HG03354 (cell line): ENCODE measurements around the gene IL10RB.
"Not testable (repeated sequence)": the region's sequence is repeated elsewhere in the genome, so short reads cannot be mapped to it uniquely, and the experiment has no call there.

ENCODE experiments used
- ATAC-seq: cut with Tn5 transposase; IDR thresholded peaks from one replicate; pipeline ENCODE4 v1.9.1; 2021; ENCODE audit warnings: mild to moderate bottlenecking; ENCODE audit not compliant: unreplicated experiment, poor library complexity, severe bottlenecking

The IL10RB gene

DNA sequence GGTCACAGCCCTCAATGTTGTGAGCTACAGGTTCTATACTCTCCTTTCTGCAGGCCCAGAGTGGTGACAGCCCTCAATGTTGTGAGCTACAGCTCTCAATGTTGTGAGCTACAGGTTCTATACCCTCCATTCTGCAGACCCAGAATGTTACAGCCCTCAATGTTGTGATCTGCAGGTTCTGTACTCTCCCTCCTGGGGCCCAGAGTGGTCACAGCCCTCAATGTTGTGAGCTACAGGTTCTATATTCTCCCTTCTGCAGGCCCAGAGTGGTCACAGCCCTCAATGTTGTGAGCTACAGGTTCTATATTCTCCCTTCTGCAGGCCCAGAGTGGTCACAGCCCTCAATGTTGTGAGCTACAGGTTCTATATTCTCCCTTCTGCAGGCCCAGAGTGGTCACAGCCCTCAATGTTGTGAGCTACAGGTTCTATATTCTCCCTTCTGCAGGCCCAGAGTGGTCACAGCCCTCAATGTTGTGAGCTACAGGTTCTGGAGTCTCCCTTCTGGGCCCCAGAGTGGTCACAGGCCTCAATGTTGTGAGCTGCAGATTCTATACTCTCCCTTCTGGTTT lies 26.5 kb upstream of the IL10RB start:
- ATAC-seq, result not testable (repeated sequence)

DNA sequence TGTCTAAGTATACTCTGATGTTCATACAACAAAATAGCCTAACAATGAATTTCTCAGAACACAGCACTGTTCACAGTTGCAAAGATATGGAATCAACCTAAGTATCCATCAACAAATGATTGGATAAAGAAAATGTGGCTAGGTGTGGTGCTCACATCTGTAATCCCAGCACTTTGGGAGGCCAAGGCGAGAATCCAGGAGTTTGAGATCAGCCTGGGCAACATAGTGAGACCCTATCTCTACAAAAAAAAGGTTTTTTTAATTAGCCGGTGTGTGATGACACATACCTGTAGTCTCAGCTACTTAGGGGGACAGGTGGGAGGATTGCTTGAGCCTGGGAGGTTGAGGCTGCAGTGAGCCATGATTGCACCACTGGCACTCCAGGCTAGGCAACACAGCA lies 25.8 kb upstream of the IL10RB start:
- ATAC-seq, result no peak

DNA sequence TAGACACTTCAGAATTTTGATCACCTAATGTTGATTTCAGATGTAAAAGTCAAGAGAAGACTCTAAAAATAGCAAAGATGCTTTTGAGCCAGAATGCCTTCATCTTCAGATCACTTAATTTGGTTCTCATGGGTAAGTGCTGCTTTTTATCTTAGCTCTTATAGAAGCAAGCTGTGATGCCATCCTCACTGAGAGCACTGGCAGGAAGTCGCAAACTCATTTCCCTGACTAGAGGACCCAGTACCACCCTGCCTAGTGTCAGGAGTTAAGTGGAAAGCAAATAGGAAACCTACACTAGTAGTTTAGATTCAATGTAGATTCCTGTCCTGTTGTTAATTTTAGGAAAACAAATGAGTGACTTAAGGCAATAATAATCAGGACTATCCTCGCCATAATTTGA lies 24.3 kb upstream of the IL10RB start:
- no peak for ATAC-seq

DNA sequence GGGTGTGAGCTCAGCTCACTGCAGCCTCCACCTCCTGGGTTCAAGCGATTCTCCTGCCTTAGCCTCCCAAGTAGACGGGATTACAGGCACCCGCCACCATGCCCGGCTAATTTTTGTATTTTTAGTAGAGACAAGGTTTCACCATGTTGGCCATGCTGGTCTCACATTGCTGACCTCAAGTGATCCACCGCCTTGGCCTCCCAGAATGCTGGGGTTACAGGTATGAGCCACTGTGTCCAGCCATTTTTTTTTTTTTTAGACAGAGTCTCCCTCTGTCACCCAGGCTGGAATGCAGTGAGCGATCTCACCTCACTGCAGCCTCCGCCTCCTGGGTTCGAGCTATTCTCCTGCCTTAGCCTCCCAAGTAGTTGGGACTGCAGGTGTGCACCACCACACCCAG lies 23.3 kb upstream of the IL10RB start:
- ATAC-seq, result not testable (repeated sequence)

DNA sequence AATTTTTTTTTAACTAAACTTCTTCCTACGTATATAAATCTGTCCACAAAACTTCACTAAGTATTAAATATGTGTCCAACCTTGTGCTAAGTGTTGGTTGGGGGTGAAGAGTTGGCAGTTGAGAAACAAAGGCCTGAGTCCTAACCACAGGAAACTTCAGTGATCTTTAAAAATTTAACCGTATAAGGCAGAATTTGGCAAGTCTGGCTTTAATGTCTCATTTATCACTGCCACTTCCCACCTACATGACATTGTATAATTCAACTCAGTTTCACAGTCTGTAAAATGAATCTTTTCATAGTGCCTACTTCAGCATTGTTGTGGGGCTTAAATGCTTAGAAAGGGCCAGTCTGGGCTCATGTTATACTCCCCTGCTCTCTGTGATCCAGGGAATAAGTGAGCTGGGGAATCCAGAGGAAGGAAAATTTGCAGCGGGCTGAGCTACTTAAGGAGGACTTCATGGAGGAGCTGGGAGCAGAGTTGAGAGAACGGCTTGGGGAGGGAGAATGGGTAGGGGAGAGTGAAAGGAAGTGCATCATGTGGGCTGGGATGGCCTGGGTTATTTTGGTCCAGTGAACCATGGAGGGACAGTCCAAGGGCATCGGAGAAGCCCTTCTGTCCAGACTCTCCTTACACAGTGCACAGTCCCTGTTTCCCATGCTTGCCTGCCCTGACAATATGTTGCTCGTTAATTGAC lies 21.9 kb upstream of the IL10RB start:
- no peak for ATAC-seq

DNA sequence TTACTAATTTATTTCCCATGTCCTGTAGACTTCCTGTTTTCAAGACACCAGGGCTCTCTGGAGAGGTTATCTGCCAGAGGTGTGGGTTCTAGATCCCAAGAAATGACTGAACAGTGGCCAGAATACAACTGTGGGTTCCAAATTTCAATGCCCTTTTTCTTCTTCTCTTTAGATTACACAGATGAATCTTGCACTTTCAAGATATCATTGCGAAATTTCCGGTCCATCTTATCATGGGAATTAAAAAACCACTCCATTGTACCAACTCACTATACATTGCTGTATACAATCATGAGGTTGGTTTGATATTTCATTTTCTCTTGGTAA lies 21.4 kb upstream of the IL10RB start:
- no peak for ATAC-seq

DNA sequence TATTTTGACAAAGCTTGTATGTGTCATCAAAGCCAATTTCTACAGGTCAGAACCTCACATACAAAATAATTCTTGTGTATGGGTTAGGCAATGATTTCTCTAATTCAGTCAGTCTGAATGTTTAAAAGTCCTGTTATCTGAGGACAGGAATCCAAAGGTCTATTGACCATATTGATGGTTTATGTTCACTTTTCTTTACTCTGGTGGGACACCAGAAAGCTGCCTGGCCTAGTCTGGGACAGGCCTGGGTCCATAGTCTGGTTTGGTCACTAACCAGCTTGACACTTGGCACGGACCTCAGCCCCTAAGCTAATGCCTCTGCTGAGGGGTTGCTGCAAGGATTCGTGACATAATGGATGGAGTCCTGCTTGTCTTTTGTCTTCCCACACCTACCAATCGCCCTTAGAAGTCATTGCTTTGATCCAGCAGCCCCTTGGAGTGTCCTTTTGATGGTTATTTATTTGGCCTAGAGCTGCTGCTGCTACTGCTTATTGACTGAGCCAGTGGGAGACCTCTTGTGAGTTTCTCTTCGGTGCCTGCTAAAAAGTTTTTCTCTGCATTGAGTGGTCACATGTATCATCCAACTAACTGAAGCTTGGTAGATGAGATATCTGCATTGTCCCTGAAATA lies 20.8 kb upstream of the IL10RB start:
- no peak for ATAC-seq

DNA sequence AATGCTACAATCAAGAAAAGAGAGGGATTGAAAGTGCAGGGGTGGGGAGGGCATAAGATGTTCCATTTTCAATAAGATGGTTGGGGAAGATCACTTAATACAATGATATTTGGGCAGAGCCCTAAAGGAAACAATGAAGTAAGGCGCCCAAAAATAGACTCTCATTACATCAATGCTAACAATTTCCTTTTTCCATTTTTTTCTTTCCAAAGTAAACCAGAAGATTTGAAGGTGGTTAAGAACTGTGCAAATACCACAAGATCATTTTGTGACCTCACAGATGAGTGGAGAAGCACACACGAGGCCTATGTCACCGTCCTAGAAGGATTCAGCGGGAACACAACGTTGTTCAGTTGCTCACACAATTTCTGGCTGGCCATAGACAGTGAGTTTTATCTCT lies 19.7 kb upstream of the IL10RB start:
- ATAC-seq, result no peak

DNA sequence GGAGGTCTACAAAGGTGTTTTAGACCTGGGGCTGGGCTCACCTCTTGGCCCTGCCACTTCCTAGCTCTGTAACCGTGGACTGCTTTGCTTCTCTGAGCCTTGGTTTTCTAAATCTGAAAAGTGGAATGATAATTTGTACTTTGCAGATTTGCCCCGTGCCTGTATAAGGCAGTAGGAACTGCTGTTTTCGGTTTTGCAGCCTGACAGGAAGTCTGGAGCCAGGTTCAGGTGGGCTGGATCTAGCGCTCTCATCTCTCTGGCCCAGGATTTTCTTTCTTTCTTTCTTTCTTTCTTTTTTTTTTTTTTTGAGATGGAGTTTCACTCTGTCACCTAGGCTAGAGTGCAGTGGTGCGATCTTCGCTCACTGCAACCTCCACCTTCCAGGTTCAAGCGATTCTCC lies 19.2 kb upstream of the IL10RB start:
- ATAC-seq, result no peak

DNA sequence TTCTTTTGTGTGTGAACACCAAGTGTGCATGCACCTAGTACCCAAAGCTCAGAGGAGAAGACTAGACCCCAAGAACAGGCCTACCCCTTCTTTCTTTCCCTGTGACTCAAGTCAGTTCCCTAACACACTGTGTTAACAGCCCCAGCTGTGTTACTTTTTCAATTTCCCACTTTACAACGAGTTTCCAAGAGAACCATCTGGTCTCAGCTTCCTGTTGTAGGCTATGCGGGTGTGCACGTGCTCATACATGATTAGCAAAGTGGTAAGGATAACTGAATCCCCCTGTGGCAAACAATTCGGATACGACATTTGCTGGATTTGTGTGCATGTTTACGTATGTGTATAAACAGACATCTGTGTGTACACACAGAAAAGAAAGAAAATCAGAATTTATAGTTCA lies 18.6 kb upstream of the IL10RB start:
- ATAC-seq, result no peak

DNA sequence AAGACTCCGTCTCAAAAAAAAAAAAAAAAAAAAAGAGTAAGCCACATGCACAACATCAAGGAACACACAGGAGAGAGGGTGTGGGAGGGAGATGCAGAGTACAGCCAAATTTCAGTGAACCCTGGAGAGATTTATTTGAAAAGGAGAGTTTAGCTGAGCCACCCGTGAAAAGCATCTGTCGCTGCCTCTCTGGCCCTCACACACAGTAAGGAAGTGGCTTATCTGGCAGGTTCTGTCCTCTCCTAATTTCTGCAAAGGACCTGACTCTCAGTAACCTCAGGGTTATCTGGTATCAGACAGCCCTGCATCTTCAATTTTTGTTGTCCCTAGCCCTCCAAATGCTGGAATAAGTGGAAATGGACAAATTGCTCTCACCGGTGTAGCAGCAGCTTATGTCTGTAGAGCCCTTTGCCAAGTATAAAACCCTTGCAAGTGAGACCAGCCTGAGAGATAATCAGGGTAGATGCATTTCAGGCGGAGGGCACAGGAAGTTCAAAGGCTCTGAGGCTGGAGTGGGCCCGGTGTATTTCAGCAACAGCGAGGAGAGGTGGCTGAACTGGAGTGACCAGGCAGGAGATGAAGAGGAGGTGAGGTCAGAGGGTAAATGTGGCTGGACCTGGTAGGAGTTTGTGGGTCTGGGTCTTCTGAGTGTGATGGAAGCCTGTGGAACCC lies 16.7 kb upstream of the IL10RB start:
- ATAC-seq, result no peak

DNA sequence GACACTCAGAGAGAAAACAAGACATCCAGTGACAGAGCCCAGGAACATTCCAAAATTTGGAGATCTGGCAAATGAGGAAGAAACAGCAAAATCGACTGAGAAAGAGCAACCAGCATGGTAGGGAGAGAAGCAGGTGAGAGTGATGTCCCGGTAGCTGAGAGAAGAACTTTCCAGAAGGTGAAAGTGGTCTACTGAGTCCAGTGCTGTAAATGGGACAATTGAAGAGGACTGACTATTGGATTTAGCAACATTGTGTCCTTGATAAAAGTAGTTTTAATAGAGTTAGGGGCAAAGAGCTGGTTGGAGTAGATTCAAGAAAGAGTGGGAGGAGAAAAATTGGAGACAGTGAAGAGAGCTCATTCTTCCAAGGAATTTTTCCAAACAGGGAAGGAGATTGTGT lies 15.0 kb upstream of the IL10RB start:
- no peak for ATAC-seq

DNA sequence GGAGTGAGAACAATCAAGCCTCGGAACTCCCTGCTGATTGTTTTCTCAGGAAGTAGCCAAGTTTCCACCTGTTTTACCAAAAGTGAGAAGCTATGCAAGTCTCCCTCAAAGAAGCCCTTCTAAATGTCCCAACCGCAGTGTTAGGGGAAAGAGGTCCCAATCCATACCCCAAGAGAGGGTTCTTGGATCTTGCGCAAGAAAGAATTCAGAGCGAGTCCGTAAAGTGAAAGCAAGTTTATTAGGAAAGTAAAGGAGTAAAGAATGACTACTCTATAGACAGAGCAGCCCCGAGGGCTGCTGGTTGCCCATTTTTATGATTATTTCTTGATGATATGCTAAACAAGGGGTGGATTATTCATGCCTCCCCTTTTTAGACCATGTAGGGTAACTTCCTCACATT lies 12.8 kb upstream of the IL10RB start:
- not testable (repeated sequence) for ATAC-seq

DNA sequence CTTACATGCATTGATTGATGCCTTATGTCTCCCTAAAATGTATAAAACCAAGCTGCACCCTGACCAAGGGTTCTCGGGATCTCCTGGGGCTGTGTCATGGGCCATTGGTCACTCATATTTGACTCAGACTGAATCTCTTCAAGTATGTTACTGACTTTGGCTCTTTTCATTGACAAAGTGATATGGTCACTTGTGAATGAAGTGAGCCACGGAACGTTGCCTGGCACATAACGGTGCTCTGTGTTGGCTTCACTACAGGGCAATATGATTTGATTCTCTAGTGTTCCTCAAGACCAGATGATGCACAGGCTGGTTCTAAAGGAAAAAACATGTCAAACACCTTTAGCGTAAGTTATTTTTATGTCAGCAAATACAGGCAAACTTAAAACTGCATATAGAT lies 11.4 kb upstream of the IL10RB start:
- ATAC-seq, result no peak

DNA sequence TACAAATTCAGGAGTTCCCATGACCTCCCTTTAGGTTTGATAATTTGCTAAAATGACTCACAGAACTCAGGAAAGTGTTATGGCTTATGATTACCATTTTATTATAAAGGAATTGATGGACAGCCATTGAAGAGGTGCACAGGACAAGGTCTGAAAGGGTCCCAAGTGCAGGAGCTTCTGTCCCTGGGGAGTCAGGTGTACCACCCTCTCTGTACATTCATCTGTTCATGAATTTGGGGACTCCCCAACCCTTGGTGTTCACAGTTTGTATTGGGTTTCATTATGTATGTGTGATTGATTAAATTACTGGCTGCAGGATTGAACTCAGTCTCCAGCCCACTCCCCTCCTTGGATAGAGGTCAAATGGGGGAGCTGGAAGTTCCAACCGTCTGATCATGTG lies 10.8 kb upstream of the IL10RB start:
- ATAC-seq, result no peak

DNA sequence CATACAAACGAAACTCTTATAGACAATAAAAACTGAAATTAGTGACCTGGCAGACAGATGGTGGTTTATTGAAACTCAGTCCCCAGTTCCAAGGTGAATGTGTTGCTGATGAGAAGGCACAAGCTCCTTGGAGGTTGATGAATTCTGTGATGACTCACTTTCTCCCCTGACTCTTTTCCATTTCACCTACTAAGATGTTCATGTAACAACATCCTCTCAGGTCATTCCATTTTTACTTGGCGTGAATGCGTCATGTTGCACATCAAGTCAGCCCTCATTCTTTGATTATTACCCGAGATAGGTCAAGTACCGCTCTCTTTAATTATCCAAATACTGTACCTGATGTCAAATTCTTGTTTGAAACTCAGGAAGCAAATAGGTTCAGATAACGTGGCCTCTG lies 10.1 kb upstream of the IL10RB start:
- no peak for ATAC-seq

DNA sequence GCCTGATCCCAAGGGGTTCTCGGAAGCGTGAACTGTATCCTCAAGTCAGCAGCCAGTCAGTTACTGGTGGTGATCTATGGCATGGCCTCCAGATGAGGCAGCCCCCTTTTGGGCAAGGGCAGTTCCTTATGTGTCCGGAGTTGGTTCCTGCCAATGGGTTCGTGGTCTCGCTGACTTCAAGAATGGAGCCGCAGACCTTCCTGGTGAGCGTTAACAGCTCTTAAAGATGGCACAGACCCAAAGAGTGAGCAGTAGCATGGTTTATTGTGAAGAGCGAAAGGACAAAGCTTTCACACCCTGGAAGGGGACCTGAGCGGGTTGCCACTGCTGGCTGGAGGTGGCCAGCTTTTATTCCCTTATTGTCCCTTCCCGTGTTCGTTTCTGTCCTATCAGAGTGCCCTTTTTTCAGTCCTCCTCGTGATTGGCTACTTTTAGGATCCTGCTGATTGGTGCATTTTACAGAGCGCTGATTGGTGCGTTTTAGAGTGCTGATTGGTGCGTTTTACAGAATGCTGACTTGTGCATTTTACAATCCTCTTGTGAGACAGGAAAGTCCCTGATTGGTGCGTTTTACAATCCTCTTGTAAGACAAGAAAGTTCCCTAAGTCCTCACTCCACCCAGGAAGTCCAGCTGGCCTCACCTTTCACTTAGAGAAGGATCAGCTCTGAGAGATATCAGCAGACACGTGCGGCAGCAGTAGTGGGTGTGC lies 8.9 kb upstream of the IL10RB start:
- no peak for ATAC-seq

DNA sequence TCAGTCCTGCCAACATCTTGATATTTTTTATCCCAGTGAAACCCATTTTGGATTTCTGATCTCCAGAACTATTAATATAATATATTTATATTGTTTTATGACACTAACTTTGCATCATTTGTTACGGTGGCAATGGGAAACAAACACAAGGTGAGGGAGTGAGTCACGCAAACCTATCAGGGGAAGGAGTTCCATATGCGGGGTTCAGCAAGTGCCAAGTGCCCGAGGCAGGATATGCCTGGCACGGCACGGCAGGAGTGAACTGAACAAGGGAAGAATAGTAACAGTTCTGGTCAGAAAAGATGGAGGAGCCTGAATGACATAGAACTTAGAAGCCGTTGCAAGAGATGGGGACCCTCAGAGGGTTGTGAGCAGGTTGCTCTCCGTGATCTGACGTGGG lies 7.7 kb upstream of the IL10RB start:
- no peak for ATAC-seq

DNA sequence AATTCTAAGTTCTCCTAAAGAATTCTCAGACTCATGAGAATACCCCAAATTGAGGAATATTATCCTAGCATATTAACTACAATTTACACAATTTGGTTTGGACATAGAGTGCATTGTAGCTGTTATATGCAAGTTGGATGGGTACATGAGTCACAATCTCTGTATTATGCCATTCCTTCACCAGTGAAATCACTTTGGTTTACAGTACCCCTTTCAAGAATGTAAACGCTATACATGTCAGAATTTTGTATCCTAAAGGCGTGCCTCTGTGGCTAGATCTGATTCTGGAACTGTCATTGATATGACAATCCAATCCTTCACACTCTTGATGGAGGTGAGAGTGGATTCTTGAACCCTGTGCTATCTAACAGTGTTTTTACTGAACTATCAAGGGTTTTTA lies 6.7 kb upstream of the IL10RB start:
- no peak for ATAC-seq

DNA sequence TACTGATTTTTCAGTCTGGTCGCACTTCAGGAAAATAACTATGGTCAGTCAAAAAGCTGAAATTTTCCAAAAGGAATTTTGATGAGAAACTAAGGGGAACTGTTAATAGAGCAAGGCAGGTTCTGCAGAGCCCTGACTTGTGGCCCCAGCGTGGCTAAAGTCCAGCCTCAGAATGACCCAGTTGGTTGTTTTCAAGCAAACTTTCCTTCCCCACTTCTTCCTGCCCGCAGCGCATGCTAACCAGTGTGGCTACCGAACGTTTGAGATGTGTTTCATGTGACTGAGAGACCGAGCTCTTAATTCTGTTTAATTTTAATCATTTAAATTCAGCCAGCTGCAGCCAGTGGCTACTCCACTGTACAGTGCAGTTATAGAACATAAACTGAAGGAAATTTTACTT lies 6.2 kb upstream of the IL10RB start:
- ATAC-seq, result no peak

DNA sequence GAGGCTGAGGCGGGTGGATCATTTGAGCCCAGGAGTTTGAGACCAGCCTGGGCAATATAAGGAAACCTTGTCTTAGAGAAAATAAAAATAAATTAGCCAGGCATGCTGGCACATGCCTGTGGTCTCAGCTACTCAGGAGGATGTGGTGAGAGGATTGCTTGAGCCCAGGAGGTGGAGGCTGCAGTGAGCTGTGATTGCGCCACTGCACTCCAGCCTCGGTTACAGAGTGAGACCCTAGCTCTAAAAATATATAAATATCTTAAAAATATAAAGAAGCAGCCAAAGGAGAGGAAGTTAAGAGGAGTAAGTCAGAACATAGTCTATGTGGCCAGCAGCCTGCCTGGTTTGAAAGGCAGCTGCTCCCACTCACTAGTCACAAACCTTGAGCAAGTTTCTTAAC lies 4.5 kb upstream of the IL10RB start:
- no peak for ATAC-seq
